ENCODE results near the gene SH3RF3.

GRCh38 chr2:109517118-109517889 is 388.3 kb downstream of the SH3RF3 start:
- TF ChIP-seq, protein P1, sequence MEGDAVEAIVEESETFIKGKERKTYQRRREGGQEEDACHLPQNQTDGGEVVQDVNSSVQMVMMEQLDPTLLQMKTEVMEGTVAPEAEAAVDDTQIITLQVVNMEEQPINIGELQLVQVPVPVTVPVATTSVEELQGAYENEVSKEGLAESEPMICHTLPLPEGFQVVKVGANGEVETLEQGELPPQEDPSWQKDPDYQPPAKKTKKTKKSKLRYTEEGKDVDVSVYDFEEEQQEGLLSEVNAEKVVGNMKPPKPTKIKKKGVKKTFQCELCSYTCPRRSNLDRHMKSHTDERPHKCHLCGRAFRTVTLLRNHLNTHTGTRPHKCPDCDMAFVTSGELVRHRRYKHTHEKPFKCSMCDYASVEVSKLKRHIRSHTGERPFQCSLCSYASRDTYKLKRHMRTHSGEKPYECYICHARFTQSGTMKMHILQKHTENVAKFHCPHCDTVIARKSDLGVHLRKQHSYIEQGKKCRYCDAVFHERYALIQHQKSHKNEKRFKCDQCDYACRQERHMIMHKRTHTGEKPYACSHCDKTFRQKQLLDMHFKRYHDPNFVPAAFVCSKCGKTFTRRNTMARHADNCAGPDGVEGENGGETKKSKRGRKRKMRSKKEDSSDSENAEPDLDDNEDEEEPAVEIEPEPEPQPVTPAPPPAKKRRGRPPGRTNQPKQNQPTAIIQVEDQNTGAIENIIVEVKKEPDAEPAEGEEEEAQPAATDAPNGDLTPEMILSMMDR (conservative IDR thresholded peaks at IDR 0.05 in 1 of 2, IDR thresholded peaks at IDR 0.05 in 1 of 2; ENCODE audit: low read depth in 1 of 2, low read length in 2 of 2): no peak
- no peak for TF ChIP-seq EZH2 (IDR thresholded peaks at IDR 0.05; ENCODE audit: low read length, missing control alignments)

All from fibroblast of lung (primary cell).